HepG2 (cell line): ENCODE measurements around the gene HLA-DOA. TPM values are rescaled to one million over a fixed set of nuclear protein-coding genes. Genes with fewer than 3 reads are reported as not detected.

Source experiments
- ATAC-seq: fragments of 200-7000 bp; cut with Tn5 transposase; 3 replicates; pipeline ENCODE4 v1.9.1; 2020; ENCODE audit warnings: mild to moderate bottlenecking, moderate library complexity
- BruUV-seq: library from RNA; stranded (reverse); fragments of 400-500 nt; replicated peaks from 2 replicates; lab custom pipeline; 2021; lab: Mats Ljungman, UMichigan
- CTCF ChIA-PET: fragments of 300-600 bp; formaldehyde crosslinking; extraction: SDS; loops from one replicate; lab custom pipeline; 2021; ENCODE audit warnings: low total read pairs, inconsistent platforms, low intra/inter-chr PET ratio; lab: Yijun Ruan, JAX
- POLR2A ChIA-PET: fragments of 350-600 bp; sonication (Branson Sonifier 250); formaldehyde crosslinking; loops from one replicate; lab custom pipeline; 2020; ENCODE audit warnings: antibody characterized with exemption, inconsistent platforms; lab: Yijun Ruan, JAX
- DNase-seq: peaks from one replicate; pipeline ENCODE4 v3.0.0-alpha.2; 2015; ENCODE audit warnings: low spot score
- FAIRE-seq: peaks from 3 replicates; lab custom pipeline; 2011; peaks lifted over from hg19 to GRCh38; lab: Jason Lieb, UNC
- H2AFZ ChIP-seq: one replicate; pipeline ENCODE4 v1.6.1; 2011; ENCODE audit warnings: low read length, inconsistent platforms
- H3K27ac ChIP-seq: fragments of 300-600 bp; 3 replicates; pipeline ENCODE4 v1.8.0; 2011; ENCODE audit warnings: mixed run types, mild to moderate bottlenecking, mixed read lengths, low read length, inconsistent platforms; ENCODE audit not compliant: insufficient read depth; ENCODE audit errors: extremely low read length
- H3K27me3 ChIP-seq, 2 experiments: fragments of 200-600 bp in 1 of 2; 2 replicates in 1 of 2; 3 replicates in 1 of 2; pipeline versions ENCODE4 v1.6.0 to v1.8.0; 2011; ENCODE audit warnings: low read length in 2 of 2, mild to moderate bottlenecking in 2 of 2, moderate library complexity in 2 of 2, inconsistent platforms in 1 of 2; ENCODE audit not compliant: insufficient read depth in 2 of 2, control insufficient read depth in 1 of 2
- H3K36me3 ChIP-seq, 2 experiments: fragments of 200-600 bp in 1 of 2; replicated peaks in 1 of 2; 2 replicates in 1 of 2; 3 replicates in 1 of 2; pipeline versions ENCODE4 v1.5.1 to v1.8.0; 2011; ENCODE audit warnings: low read length in 2 of 2, inconsistent platforms in 1 of 2; ENCODE audit not compliant: insufficient read depth in 2 of 2, control insufficient read depth in 1 of 2
- H3K4me1 ChIP-seq: 2 replicates; pipeline ENCODE4 v1.5.1; 2012; ENCODE audit warnings: low read length, inconsistent platforms; ENCODE audit not compliant: insufficient read depth
- H3K4me2 ChIP-seq: 2 replicates; pipeline ENCODE4 v1.6.0; 2011; ENCODE audit warnings: low read depth, low read length, inconsistent platforms
- H3K4me3 ChIP-seq, 3 experiments: fragments of 200-600 bp in 1 of 3; sonication (generic), shearing (Covaris generic) in 1 of 3; replicated peaks in 1 of 3; 2 replicates each; pipeline ENCODE4 v1.5.1; 2011 to 2016; ENCODE audit warnings: low read length in 3 of 3, inconsistent platforms in 2 of 3, low read depth in 2 of 3, mild to moderate bottlenecking in 2 of 3, control low read depth in 1 of 3, mixed read lengths in 1 of 3; ENCODE audit not compliant: insufficient read depth in 1 of 3
- H3K79me2 ChIP-seq: one replicate; pipeline ENCODE4 v1.6.1; 2011; ENCODE audit warnings: low read length, inconsistent platforms; ENCODE audit not compliant: insufficient read depth
- H3K9ac ChIP-seq: 2 replicates; pipeline ENCODE4 v1.6.0; 2011; ENCODE audit warnings: mild to moderate bottlenecking, low read depth, low read length, inconsistent platforms; ENCODE audit not compliant: insufficient read depth
- H3K9me3 ChIP-seq: 2 replicates; pipeline ENCODE4 v1.5.1; 2012; ENCODE audit warnings: mild to moderate bottlenecking, low read length
- H4K20me1 ChIP-seq: 2 replicates; pipeline ENCODE4 v1.6.0; 2011; ENCODE audit warnings: inconsistent platforms, mild to moderate bottlenecking, low read length, moderate library complexity; ENCODE audit not compliant: insufficient read depth
- HCFC1 ChIP-seq: fragments of 150-350 bp; IDR thresholded peaks from 2 replicates; pipeline ENCODE4 v1.6.1; 2014; ENCODE audit warnings: low read depth, low read length
- IKZF4 ChIP-seq: sonication (generic); formaldehyde crosslinking; IDR thresholded peaks from 2 replicates; pipeline ENCODE4 v1.5.1; 2020; ENCODE audit warnings: borderline replicate concordance, mild to moderate bottlenecking, low read depth, missing genetic modification reagents; ENCODE audit errors: not compliant biosample characterization
- MAF1 ChIP-seq: sonication (generic); formaldehyde crosslinking; IDR thresholded peaks from 2 replicates; pipeline ENCODE4 v1.5.0; 2020; ENCODE audit warnings: missing genetic modification reagents, borderline replicate concordance
- ZNF282 ChIP-seq: fragments of 450-650 bp; IDR thresholded peaks from 2 replicates; pipeline ENCODE4 v1.6.1; 2018; ENCODE audit not compliant: partially characterized antibody
- ZNF468 ChIP-seq: sonication (generic); formaldehyde crosslinking; IDR thresholded peaks from 2 replicates; pipeline ENCODE4 v1.8.0; 2022; ENCODE audit warnings: mild to moderate bottlenecking, moderate library complexity, missing genetic modification reagents
- WGBS: methylation state at CpG from one replicate; pipeline ENCODE4 v1.1.6; 2017; ENCODE audit warnings: low lambda C conversion rate; 5-methylcytosine and 5-hydroxymethylcytosine counted together
- in situ Hi-C: cut with HindIII; loops from 2 replicates; pipeline ENCODE4 v1.10.0; 2017; ENCODE audit warnings: low pct_unique_long_range_greater_than_20kb; ENCODE audit not compliant: extremely low pct_ligation_motif_present
- intact Hi-C: fragments of 100-400 bp; cut with micrococcal nuclease; formaldehyde crosslinking; loops from one replicate; pipeline ENCODE4 v1.10.0; 2022; ENCODE audit not compliant: unreplicated experiment
- polyA plus RNA-seq, 8 experiments: library from polyadenylated mRNA; depleted of rRNA in 3 of 8; stranded (reverse) in 7 of 8; unstranded in 1 of 8; fragments of >200 nt; fragmentation: Illumina TruSeq in 4 of 8; extraction: Trizol in 4 of 8; gene quantifications; 2 replicates each; pipeline versions ENCODE4 v1.2.1 to v1.2.3, GENCODE V29; 2011 to 2016; ENCODE audit warnings: low read depth in 4 of 8, missing spikeins in 1 of 8, mixed read lengths in 1 of 8; ENCODE audit not compliant: insufficient read depth in 1 of 8
- total RNA-seq, 5 experiments: library from RNA; depleted of rRNA; stranded (reverse); fragments of >200 nt; fragmentation: Illumina TruSeq; extraction: Trizol; gene quantifications; 2 replicates each; pipeline ENCODE4 v1.2.3, GENCODE V29; 2016; ENCODE audit warnings: low read depth in 1 of 5
- TF ChIP-seq, protein P1 (sequence below): sonication (generic); formaldehyde crosslinking; IDR thresholded peaks from 2 replicates; pipeline ENCODE4 v1.5.1; 2020; ENCODE audit warnings: mild to moderate bottlenecking, missing genetic modification reagents, moderate library complexity
- TF ChIP-seq, protein P2 (sequence below): sonication (generic); formaldehyde crosslinking; IDR thresholded peaks from 2 replicates; pipeline ENCODE4 v1.4.0; 2020; ENCODE audit warnings: low read depth, mild to moderate bottlenecking, missing genetic modification reagents
- TF ChIP-seq, protein P3 (sequence below): sonication (generic); formaldehyde crosslinking; IDR thresholded peaks from 2 replicates; pipeline ENCODE4 v1.9.0; 2022; ENCODE audit warnings: missing genetic modification reagents, mild to moderate bottlenecking, borderline replicate concordance

The HLA-DOA gene
- total and polyA plus RNA-seq, 2 of the 13 experiments (the other 11 are each of a cell fraction or from before 2014, with no cell fraction given) = 0.03 to 0.09 TPM

DNA sequence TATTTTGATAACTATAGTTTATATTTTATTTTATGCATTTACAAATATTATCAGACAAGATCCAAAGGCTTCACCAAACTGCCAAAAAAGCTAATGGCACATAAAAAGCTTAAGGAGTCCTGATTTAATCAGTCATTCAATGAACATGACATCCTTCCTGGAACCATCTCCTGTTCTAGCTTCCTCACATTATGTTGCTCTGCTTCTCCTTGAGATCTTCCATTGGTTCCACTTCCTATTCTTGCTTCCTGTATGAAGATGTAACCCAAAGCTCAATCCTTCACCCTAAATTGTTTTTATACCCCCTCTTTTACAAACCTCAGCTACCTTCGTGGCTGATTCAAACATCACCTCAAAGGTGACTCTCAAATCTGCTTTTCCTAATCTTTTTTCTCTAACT is 45.5 kb downstream of the HLA-DOA start:
- 100% methylated on average over 1 of the region's 1 CpG for WGBS
- CTCF ChIA-PET = no interaction called here
- intact Hi-C loops = no loop called here

More for the DNA sequence above, 45.5 kb downstream of the HLA-DOA start:
- Histone ChIP-seq H3K79me2 (peaks cover 14% of the 10 kb centered on the region), H3K4me3 (no peak overlapping the region), H3K4me1 (peaks cover 25% of the 10 kb centered on the region), H2AFZ (no peak overlapping the region), H3K27me3 (no peaks in the 10 kb centered on the region), H4K20me1 (no peaks in the 10 kb centered on the region), H3K9ac (no peak overlapping the region), H3K4me2 (no peak overlapping the region)
- DNase-seq (no peak), ATAC-seq (no peak)
- no TSS peak for BruUV-seq
- TF ChIP-seq, protein P1, sequence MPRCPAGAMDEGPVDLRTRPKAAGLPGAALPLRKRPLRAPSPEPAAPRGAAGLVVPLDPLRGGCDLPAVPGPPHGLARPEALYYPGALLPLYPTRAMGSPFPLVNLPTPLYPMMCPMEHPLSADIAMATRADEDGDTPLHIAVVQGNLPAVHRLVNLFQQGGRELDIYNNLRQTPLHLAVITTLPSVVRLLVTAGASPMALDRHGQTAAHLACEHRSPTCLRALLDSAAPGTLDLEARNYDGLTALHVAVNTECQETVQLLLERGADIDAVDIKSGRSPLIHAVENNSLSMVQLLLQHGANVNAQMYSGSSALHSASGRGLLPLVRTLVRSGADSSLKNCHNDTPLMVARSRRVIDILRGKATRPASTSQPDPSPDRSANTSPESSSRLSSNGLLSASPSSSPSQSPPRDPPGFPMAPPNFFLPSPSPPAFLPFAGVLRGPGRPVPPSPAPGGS (CRISPR knock-in tag) = no peak
- no peak for TF ChIP-seq ZNF282
- TF ChIP-seq, protein P2, sequence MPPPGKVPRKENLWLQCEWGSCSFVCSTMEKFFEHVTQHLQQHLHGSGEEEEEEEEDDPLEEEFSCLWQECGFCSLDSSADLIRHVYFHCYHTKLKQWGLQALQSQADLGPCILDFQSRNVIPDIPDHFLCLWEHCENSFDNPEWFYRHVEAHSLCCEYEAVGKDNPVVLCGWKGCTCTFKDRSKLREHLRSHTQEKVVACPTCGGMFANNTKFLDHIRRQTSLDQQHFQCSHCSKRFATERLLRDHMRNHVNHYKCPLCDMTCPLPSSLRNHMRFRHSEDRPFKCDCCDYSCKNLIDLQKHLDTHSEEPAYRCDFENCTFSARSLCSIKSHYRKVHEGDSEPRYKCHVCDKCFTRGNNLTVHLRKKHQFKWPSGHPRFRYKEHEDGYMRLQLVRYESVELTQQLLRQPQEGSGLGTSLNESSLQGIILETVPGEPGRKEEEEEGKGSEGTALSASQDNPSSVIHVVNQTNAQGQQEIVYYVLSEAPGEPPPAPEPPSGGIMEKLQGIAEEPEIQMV (CRISPR knock-in tag) = no peak
- TF ChIP-seq, protein P3, sequence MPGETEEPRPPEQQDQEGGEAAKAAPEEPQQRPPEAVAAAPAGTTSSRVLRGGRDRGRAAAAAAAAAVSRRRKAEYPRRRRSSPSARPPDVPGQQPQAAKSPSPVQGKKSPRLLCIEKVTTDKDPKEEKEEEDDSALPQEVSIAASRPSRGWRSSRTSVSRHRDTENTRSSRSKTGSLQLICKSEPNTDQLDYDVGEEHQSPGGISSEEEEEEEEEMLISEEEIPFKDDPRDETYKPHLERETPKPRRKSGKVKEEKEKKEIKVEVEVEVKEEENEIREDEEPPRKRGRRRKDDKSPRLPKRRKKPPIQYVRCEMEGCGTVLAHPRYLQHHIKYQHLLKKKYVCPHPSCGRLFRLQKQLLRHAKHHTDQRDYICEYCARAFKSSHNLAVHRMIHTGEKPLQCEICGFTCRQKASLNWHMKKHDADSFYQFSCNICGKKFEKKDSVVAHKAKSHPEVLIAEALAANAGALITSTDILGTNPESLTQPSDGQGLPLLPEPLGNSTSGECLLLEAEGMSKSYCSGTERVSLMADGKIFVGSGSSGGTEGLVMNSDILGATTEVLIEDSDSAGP = no peak
- no peak for TF ChIP-seq HCFC1
- no peak for TF ChIP-seq IKZF4
- no peak for TF ChIP-seq ZNF468 (CRISPR knock-in tag)
- TF ChIP-seq MAF1 (CRISPR knock-in tag) = no peak
- TF ChIP-seq, all 625 proteins: peak for 0
- in situ Hi-C loops = loop anchor here (25.0 kb wide), 1 partner anchor 1052 kb away; the partner anchor contains the start of gene ZBTB12
- FAIRE-seq = no peak
- POLR2A ChIA-PET = interaction anchor here (0.8 to 2.6 kb wide), 2 partner anchors 8 to 11 kb away, joined by 3 to 8 read pairs; partner anchors contain the start of gene HLA-DMA
- no peaks in the 10 kb centered on the region for H3K9me3 ChIP-seq
- H3K36me3 ChIP-seq = no peaks in the 10 kb centered on the region
- no peak overlapping the region for H3K27ac ChIP-seq
